ENCODE data around the gene ZC3H4. TPM values are rescaled to one million over a fixed set of nuclear protein-coding genes. Genes with fewer than 3 reads are reported as not detected.
"Not testable (repeated sequence)": the region's sequence is repeated elsewhere in the genome, so short reads cannot be mapped to it uniquely, and the experiment has no call there.

ZC3H4 gene
- total RNA-seq, 4 donors from 2014 or later = 13.1 to 20.9 (median 18.0) TPM

- TF ChIP-seq, protein P1, sequence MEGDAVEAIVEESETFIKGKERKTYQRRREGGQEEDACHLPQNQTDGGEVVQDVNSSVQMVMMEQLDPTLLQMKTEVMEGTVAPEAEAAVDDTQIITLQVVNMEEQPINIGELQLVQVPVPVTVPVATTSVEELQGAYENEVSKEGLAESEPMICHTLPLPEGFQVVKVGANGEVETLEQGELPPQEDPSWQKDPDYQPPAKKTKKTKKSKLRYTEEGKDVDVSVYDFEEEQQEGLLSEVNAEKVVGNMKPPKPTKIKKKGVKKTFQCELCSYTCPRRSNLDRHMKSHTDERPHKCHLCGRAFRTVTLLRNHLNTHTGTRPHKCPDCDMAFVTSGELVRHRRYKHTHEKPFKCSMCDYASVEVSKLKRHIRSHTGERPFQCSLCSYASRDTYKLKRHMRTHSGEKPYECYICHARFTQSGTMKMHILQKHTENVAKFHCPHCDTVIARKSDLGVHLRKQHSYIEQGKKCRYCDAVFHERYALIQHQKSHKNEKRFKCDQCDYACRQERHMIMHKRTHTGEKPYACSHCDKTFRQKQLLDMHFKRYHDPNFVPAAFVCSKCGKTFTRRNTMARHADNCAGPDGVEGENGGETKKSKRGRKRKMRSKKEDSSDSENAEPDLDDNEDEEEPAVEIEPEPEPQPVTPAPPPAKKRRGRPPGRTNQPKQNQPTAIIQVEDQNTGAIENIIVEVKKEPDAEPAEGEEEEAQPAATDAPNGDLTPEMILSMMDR (IDR thresholded peaks at IDR 0.05) = no peak
- ATAC-seq (ENCODE audit: low FRiP score) = no peak
- no peak for DNase-seq (ENCODE audit: low spot score)
Observed at GRCh38 chr19:47107953-47108746, 5.4 kb downstream of the ZC3H4 start.

GRCh38 chr19:47107202-47107952 lies 6.2 kb downstream of the ZC3H4 start:
- DNase-seq (ENCODE audit: low spot score) = no peak
- no peak for ATAC-seq (ENCODE audit: low FRiP score)
- TF ChIP-seq, protein P1 (IDR thresholded peaks at IDR 0.05) = no peak

- DNase-seq (ENCODE audit: low spot score) = no peak
- TF ChIP-seq, protein P1 (IDR thresholded peaks at IDR 0.05) = no peak
- no peak for ATAC-seq (ENCODE audit: low FRiP score)
Observed at GRCh38 chr19:47106821-47107201, 6.8 kb downstream of the ZC3H4 start.

GRCh38 chr19:47105874-47106273 lies 7.7 kb downstream of the ZC3H4 start:
- no peak for DNase-seq (ENCODE audit: low spot score)
- TF ChIP-seq, protein P1 (IDR thresholded peaks at IDR 0.05) = no peak
- no peak for ATAC-seq (ENCODE audit: low FRiP score)

- TF ChIP-seq, protein P1 (IDR thresholded peaks at IDR 0.05) = no peak
- DNase-seq (ENCODE audit: low spot score) (no peak), ATAC-seq (ENCODE audit: low FRiP score) (no peak)
Observed at GRCh38 chr19:47104680-47105079, 8.9 kb downstream of the ZC3H4 start.

GRCh38 chr19:47102346-47103060 lies 11.1 kb downstream of the ZC3H4 start:
- TF ChIP-seq, protein P1 (IDR thresholded peaks at IDR 0.05) = no peak
- no peak for ATAC-seq (ENCODE audit: low FRiP score)
- DNase-seq (ENCODE audit: low spot score) = no peak

GRCh38 chr19:47101116-47101515 lies 12.5 kb downstream of the ZC3H4 start:
- not testable (repeated sequence) for DNase-seq (ENCODE audit: low spot score); ATAC-seq (ENCODE audit: low FRiP score)

Data from omental fat pad (tissue), 4 donors.